Spleen (tissue), 11 donors: ENCODE measurements around the gene NRAP. TPM values are rescaled to one million over a fixed set of nuclear protein-coding genes. Genes with fewer than 3 reads are reported as not detected.

Source experiments
- DNase-seq: peaks from one replicate; pipeline ENCODE4 v3.0.0-alpha.2; 2020
- H3K27ac ChIP-seq, 8 donors: fragments of 200-600 bp; sonication (generic) in 7 of 8; 1 replicate in 4 of 8; 2 replicates in 4 of 8; pipeline versions ENCODE4 v1.5.0 to v1.8.0; 2016 to 2021; ENCODE audit warnings: inconsistent platforms in 4 of 8, mild to moderate bottlenecking in 4 of 8, moderate library complexity in 1 of 8
- H3K27me3 ChIP-seq, 7 donors: fragments of 200-600 bp; sonication (generic) in 6 of 7; replicated peaks in 1 of 7; 1 replicate in 4 of 7; 2 replicates in 3 of 7; pipeline versions ENCODE4 v1.5.0 to v1.8.0; 2016 to 2021; ENCODE audit warnings: inconsistent platforms in 3 of 7, mild to moderate bottlenecking in 1 of 7
- H3K36me3 ChIP-seq, 6 donors: fragments of 200-600 bp; sonication (generic) in 5 of 6; 1 replicate in 4 of 6; 2 replicates in 2 of 6; pipeline versions ENCODE4 v1.5.0 to v1.8.0; 2016 to 2021; ENCODE audit warnings: inconsistent platforms in 2 of 6
- H3K4me1 ChIP-seq, 6 donors: fragments of 200-600 bp; sonication (generic) in 5 of 6; 1 replicate in 3 of 6; 2 replicates in 3 of 6; pipeline versions ENCODE4 v1.5.0 to v1.8.0; 2016 to 2021; ENCODE audit warnings: inconsistent platforms in 3 of 6
- H3K4me3 ChIP-seq, 8 donors: fragments of 200-600 bp; sonication (generic) in 7 of 8; 1 replicate in 4 of 8; 2 replicates in 4 of 8; pipeline versions ENCODE4 v1.5.0 to v1.8.0; 2016 to 2021; ENCODE audit warnings: inconsistent platforms in 4 of 8, mild to moderate bottlenecking in 4 of 8, moderate library complexity in 2 of 8
- H3K9me3 ChIP-seq, 8 donors: fragments of 200-600 bp; sonication (generic) in 7 of 8; 1 replicate in 4 of 8; 2 replicates in 4 of 8; pipeline versions ENCODE4 v1.5.0 to v1.8.0; 2016 to 2021; ENCODE audit warnings: inconsistent platforms in 4 of 8
- CTCF ChIP-seq, 11 experiments: fragments of 200-600 bp in 7 of 11; fragments of 450-650 bp in 4 of 11; sonication (generic) in 4 of 11; IDR thresholded peaks in 8 of 11; conservative IDR thresholded peaks in 3 of 11; 1 replicate in 7 of 11; 2 replicates in 4 of 11; pipeline versions ENCODE4 v1.4.0 to v1.8.0; 2016 to 2021; ENCODE audit warnings: antibody characterized with exemption in 11 of 11, inconsistent platforms in 4 of 11, mild to moderate bottlenecking in 1 of 11
- POLR2A ChIP-seq, 3 donors: fragments of 450-650 bp; IDR thresholded peaks; one replicate each; pipeline ENCODE4 v1.5.1; 2017; ENCODE audit warnings: antibody characterized with exemption in 3 of 3, mild to moderate bottlenecking in 1 of 3
- POLR2AphosphoS5 ChIP-seq, 3 donors: sonication (generic); formaldehyde crosslinking; IDR thresholded peaks; one replicate each; pipeline ENCODE4 v1.5.1; 2017; ENCODE audit warnings: antibody characterized with exemption in 3 of 3
- WGBS, 5 donors: extraction: QIAGEN DNeasy Blood & Tissue Kit in 3 of 5; methylation state at CpG; one replicate each; pipeline versions ENCODE4 v1.1.5 to v1.1.7; 2013 to 2018; 5-methylcytosine and 5-hydroxymethylcytosine counted together
- intact Hi-C: fragments of 100-400 bp; cut with DNase I; formaldehyde crosslinking; loops from one replicate; pipeline ENCODE4 v1.15.0; 2023; ENCODE audit warnings: low total_unique reads
- polyA plus RNA-seq, 3 donors: library from polyadenylated mRNA; stranded (reverse); fragments of 200-250 nt; gene quantifications; one replicate each; pipeline ENCODE4 v1.2.1, GENCODE V29; 2013
- total RNA-seq, 7 donors: library from RNA; depleted of rRNA in 3 of 7; stranded (reverse); fragments of >200 nt in 3 of 7; fragmentation: NEBNext Ultra II Directional in 4 of 7; extraction: Animal tissue kit (Norgen Biotek cat#: 25700) in 4 of 7; gene quantifications; one replicate each; pipeline versions ENCODE4 v1.1.0 to v1.2.1, GENCODE V29; 2016 to 2021
- donor health status: healthy with polysubstance abuse.
- donor health status: DM: no; HTN: no; CAD: no; lungs with moderate emphysema.
- donor health status: DM: no; HTN: no; CAD: no.
- donor health status: Bipolar disorder and iron deficiency.
- donor health status: healthy.
- donor health status: DM: no; HTN: no; CAD: no.
- donor health status: DM: yes; HTN: yes; CAD: no.

The NRAP gene
- total and polyA plus RNA-seq, 10 donors = 0.03 to 0.13 (median 0.04) TPM; not detected in 6

- intact Hi-C loops = no loop called here
- no peak for DNase-seq
- Histone ChIP-seq H3K36me3 (no peaks in the 10 kb centered on the region), H3K9me3 (no peaks in the 10 kb centered on the region), H3K4me1 (no peaks in the 10 kb centered on the region), H3K4me3 (no peak overlapping the region), H3K27ac (no peak overlapping the region), H3K27me3 (peaks cover 0 to 53% (median 7%) of the 10 kb centered on the region in 7 donors)
- 77 to 96% (median 93%) methylated on average over 3 of the region's 3 CpGs for WGBS, 5 donors
- TF ChIP-seq CTCF (IDR thresholded peaks at IDR 0.05 in 8 of 11, conservative IDR thresholded peaks at IDR 0.05 in 3 of 11) (no peak), POLR2AphosphoS5 (IDR thresholded peaks at IDR 0.05) (no peak), POLR2A (IDR thresholded peaks at IDR 0.05) (no peak)
Measured at GRCh38 chr10:113612154-113612553, 51.7 kb downstream of the NRAP start.

- no peaks in the 10 kb centered on the region for H3K36me3 ChIP-seq
- DNase-seq = no peak
- WGBS, 5 donors = 49 to 56% (median 53%) methylated on average over 26 of the region's 26 CpGs
- no peak overlapping the region for H3K27ac ChIP-seq
- TF ChIP-seq POLR2AphosphoS5 (IDR thresholded peaks at IDR 0.05) (no peak), POLR2A (IDR thresholded peaks at IDR 0.05) (no peak), CTCF (IDR thresholded peaks at IDR 0.05 in 8 of 11, conservative IDR thresholded peaks at IDR 0.05 in 3 of 11) (no peak)
- intact Hi-C loops = no loop called here
- H3K4me3 ChIP-seq = no peak overlapping the region
- no peaks in the 10 kb centered on the region for H3K4me1 ChIP-seq
- H3K9me3 ChIP-seq = no peaks in the 10 kb centered on the region
- peaks cover 0 to 47% (median 0%) of the 10 kb centered on the region in 7 donors for H3K27me3 ChIP-seq
Measured at GRCh38 chr10:113610631-113611601, 52.9 kb downstream of the NRAP start.

- intact Hi-C loops = no loop called here
Measured at GRCh38 chr10:113609704-113610108, 54.1 kb downstream of the NRAP start.

More at GRCh38 chr10:113609704-113610108, 54.1 kb downstream of the NRAP start:
- Histone ChIP-seq H3K4me3 (no peak overlapping the region), H3K36me3 (no peaks in the 10 kb centered on the region), H3K27ac (no peak overlapping the region), H3K27me3 (peaks cover 0 to 35% (median 0%) of the 10 kb centered on the region in 7 donors), H3K9me3 (no peaks in the 10 kb centered on the region), H3K4me1 (no peaks in the 10 kb centered on the region)
- 72 to 92% (median 88%) methylated on average over 4 of the region's 4 CpGs for WGBS, 5 donors
- no peak for DNase-seq
- TF ChIP-seq POLR2A (IDR thresholded peaks at IDR 0.05) (no peak), CTCF (IDR thresholded peaks at IDR 0.05 in 8 of 11, conservative IDR thresholded peaks at IDR 0.05 in 3 of 11) (no peak), POLR2AphosphoS5 (IDR thresholded peaks at IDR 0.05) (no peak)
